Measurements from ENCODE around the gene NPY1R.

Gene NPY1R

GRCh38 chr4:163279713-163280112, 52.7 kb downstream of the NPY1R start:
- no peak for DNase-seq (ENCODE audit: low spot score)

GRCh38 chr4:163274861-163275260, 57.5 kb downstream of the NPY1R start:
- no peak for DNase-seq (ENCODE audit: low spot score)

All from ecto neural progenitor cell (in vitro differentiated cells).